ENCODE data around the gene GRIA1. TPM values are rescaled to one million over a fixed set of nuclear protein-coding genes. Genes with fewer than 3 reads are reported as not detected.

Gene GRIA1
- total and polyA plus RNA-seq, 10 of the 15 experiments (the other 5 are each of a cell fraction or from before 2014, with no cell fraction given): 0.04 to 0.18 (median 0.04) TPM; not detected in 7

DNA sequence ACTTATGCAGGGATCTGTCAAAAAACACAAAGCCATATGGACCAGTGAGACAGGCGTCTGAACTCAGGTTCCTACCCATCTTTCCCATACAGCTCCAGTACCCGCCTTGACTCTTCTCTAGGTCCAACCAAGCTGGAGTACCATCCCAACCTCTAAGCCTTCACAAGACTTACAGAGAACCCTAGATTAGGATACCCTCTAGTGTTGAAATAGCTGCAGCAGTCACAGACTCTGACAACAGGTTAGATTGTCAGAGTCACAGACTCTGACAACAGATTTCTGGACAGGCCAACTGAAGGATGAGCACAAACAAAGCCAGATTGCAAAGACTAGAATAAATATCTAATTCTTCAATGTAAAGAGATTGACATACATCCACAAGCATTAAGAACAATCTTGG is 266.1 kb downstream of the GRIA1 start:
- 0% methylated on average over 2 of the region's 2 CpGs for WGBS (ENCODE audit: insufficient coverage, insufficient replicate concordance, low lambda C conversion rate, missing lambda C conversion rate)
- ChIA-PET RAD21 (ENCODE audit: unreplicated experiment) (no interaction called here), CTCF (no interaction called here), POLR2A (no interaction called here), SMC1A (ENCODE audit: uncharacterized antibody, unreplicated experiment) (interaction anchor here (0.9 to 1.6 kb wide), 4 partner anchors 9 to 635 kb away, joined by 3 to 4 read pairs (median 4); no protein-coding TSS in a partner anchor)
- DNase-seq (ENCODE audit: low read depth, low spot score): no peak
- Histone ChIP-seq H3K4me1 (ENCODE audit: control insufficient read depth, insufficient read depth, low read length) (no peaks in the 10 kb centered on the region), H3K9ac (ENCODE audit: control insufficient read depth, insufficient read depth, low read length) (no peak overlapping the region), H3K4me3 (no peak overlapping the region), H3K27me3 (replicated peaks in 1 of 2; ENCODE audit: control insufficient read depth in 2 of 2, insufficient read depth in 2 of 2, low read length in 1 of 2) (no peaks in the 10 kb centered on the region), H3K27ac (ENCODE audit: control insufficient read depth, insufficient read depth) (no peak overlapping the region), H3K9me3 (replicated peaks; ENCODE audit: control insufficient read depth, insufficient read depth, low read length) (no peaks in the 10 kb centered on the region), H3K79me2 (ENCODE audit: control insufficient read depth, insufficient read depth, low read length) (no peaks in the 10 kb centered on the region), H2AFZ (ENCODE audit: control insufficient read depth, low read depth, low read length) (no peak overlapping the region), H3K4me2 (ENCODE audit: control insufficient read depth, insufficient read depth) (no peak overlapping the region), H3K36me3 (ENCODE audit: control insufficient read depth in 2 of 2, insufficient read depth in 2 of 2, low read length in 1 of 2) (no peaks in the 10 kb centered on the region), H4K20me1 (ENCODE audit: control insufficient read depth, insufficient read depth) (no peaks in the 10 kb centered on the region)
- no peak for ATAC-seq
- FAIRE-seq: no peak
- in situ Hi-C loops (cut with MboI): no loop called here
- BruUV-seq (replicated peaks): no TSS peak
- TF ChIP-seq FOXM1 (IDR thresholded peaks at IDR 0.05; ENCODE audit: low read depth, low read length) (no peak), RAD21 (IDR thresholded peaks at IDR 0.05; ENCODE audit: insufficient read depth, low read depth, low read length) (0 out of 2 replicates have a peak, but pooled peaks have one; percentile 14)
- intact Hi-C loops (cut with micrococcal nuclease; ENCODE audit: unreplicated experiment): no loop called here

DNA sequence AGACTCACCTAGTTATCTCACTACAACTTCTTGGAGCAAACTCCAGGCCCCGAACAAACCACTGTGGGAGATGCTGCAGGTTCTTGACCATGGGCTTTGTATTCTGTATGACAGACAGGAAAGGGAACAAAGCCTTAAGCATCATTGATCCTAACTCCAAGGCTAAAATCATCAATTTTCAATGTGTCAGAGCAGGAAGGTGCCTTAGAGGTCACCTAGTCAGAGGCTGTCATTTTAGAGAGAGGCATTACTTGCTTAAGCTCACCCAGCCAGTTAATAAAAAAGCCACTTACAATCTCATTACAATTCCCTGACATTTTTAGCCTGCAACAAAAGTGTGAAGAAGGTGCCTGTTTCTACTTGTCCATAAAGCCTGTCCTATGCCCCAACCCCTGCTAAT is 275.5 kb downstream of the GRIA1 start:
- H3K27me3 ChIP-seq (replicated peaks in 1 of 2; ENCODE audit: control insufficient read depth in 2 of 2, insufficient read depth in 2 of 2, low read length in 1 of 2): no peaks in the 10 kb centered on the region; a peak in 1 of 4 replicates
- DNase-seq (ENCODE audit: low read depth, low spot score) (no peak), ATAC-seq (no peak), FAIRE-seq (no peak)
- no peaks in the 10 kb centered on the region for H3K36me3 ChIP-seq (ENCODE audit: control insufficient read depth in 2 of 2, insufficient read depth in 2 of 2, low read length in 1 of 2)
- no peaks in the 10 kb centered on the region for H3K79me2 ChIP-seq (ENCODE audit: control insufficient read depth, insufficient read depth, low read length)
- 0% methylated on average over 1 of the region's 1 CpG for WGBS (ENCODE audit: insufficient coverage, insufficient replicate concordance, low lambda C conversion rate, missing lambda C conversion rate)
- CTCF ChIA-PET: no interaction called here
- no peak for TF ChIP-seq MTA2 (IDR thresholded peaks at IDR 0.05; ENCODE audit: low read depth)
- no peak for TF ChIP-seq ZNF384 (IDR thresholded peaks at IDR 0.05; ENCODE audit: borderline replicate concordance, low read depth, low read length)
- TF ChIP-seq JUND (IDR thresholded peaks at IDR 0.05; ENCODE audit: low read depth, low read length): no peak
- TF ChIP-seq, protein P1, sequence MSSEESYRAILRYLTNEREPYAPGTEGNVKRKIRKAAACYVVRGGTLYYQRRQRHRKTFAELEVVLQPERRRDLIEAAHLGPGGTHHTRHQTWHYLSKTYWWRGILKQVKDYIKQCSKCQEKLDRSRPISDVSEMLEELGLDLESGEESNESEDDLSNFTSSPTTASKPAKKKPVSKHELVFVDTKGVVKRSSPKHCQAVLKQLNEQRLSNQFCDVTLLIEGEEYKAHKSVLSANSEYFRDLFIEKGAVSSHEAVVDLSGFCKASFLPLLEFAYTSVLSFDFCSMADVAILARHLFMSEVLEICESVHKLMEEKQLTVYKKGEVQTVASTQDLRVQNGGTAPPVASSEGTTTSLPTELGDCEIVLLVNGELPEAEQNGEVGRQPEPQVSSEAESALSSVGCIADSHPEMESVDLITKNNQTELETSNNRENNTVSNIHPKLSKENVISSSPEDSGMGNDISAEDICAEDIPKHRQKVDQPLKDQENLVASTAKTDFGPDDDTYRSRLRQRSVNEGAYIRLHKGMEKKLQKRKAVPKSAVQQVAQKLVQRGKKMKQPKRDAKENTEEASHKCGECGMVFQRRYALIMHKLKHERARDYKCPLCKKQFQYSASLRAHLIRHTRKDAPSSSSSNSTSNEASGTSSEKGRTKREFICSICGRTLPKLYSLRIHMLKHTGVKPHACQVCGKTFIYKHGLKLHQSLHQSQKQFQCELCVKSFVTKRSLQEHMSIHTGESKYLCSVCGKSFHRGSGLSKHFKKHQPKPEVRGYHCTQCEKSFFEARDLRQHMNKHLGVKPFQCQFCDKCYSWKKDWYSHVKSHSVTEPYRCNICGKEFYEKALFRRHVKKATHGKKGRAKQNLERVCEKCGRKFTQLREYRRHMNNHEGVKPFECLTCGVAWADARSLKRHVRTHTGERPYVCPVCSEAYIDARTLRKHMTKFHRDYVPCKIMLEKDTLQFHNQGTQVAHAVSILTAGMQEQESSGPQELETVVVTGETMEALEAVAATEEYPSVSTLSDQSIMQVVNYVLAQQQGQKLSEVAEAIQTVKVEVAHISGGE (CRISPR knock-in tag; IDR thresholded peaks at IDR 0.05): no peak
- no peak for TF ChIP-seq RFX5 (IDR thresholded peaks at IDR 0.05; ENCODE audit: low read depth, low read length)
- no peak for TF ChIP-seq NFXL1 (IDR thresholded peaks at IDR 0.05; ENCODE audit: borderline replicate concordance)
- no peak for TF ChIP-seq POLR2AphosphoS5 (IDR thresholded peaks at IDR 0.05; ENCODE audit: low read length)
- no peak for TF ChIP-seq SMC3 (IDR thresholded peaks at IDR 0.05; ENCODE audit: borderline replicate concordance, low read length)
- TF ChIP-seq MXI1 (IDR thresholded peaks at IDR 0.05; ENCODE audit: low read depth, low read length): no peak
- no peak for TF ChIP-seq RAD21 (IDR thresholded peaks at IDR 0.05; ENCODE audit: insufficient read depth, low read depth, low read length)
- no peak for TF ChIP-seq IKZF1 (conservative IDR thresholded peaks at IDR 0.05)
- H3K4me1 ChIP-seq (ENCODE audit: control insufficient read depth, insufficient read depth, low read length): no peaks in the 10 kb centered on the region
- H3K4me3 ChIP-seq: no peak overlapping the region
- in situ Hi-C loops (cut with MboI): no loop called here
- POLR2A ChIA-PET: no interaction called here
- RAD21 ChIA-PET (ENCODE audit: unreplicated experiment): no interaction called here
- H3K4me2 ChIP-seq (ENCODE audit: control insufficient read depth, insufficient read depth): no peak overlapping the region
- no peak overlapping the region for H3K27ac ChIP-seq (ENCODE audit: control insufficient read depth, insufficient read depth)
- no peaks in the 10 kb centered on the region for H3K9me3 ChIP-seq (replicated peaks; ENCODE audit: control insufficient read depth, insufficient read depth, low read length)
- H4K20me1 ChIP-seq (ENCODE audit: control insufficient read depth, insufficient read depth): no peaks in the 10 kb centered on the region; the same call in 1 of the 2 replicates
- SMC1A ChIA-PET (ENCODE audit: uncharacterized antibody, unreplicated experiment): interaction anchor here (1.3 kb wide), 1 partner anchor 9 kb away, joined by 4 read pairs; no protein-coding TSS in a partner anchor
- intact Hi-C loops (cut with micrococcal nuclease; ENCODE audit: unreplicated experiment): no loop called here
- BruUV-seq (replicated peaks): no TSS peak
- H3K9ac ChIP-seq (ENCODE audit: control insufficient read depth, insufficient read depth, low read length): no peak overlapping the region
- no peak overlapping the region for H2AFZ ChIP-seq (ENCODE audit: control insufficient read depth, low read depth, low read length)

Measured in GM12878 (cell line).